CD4-positive, CD25-positive, alpha-beta regulatory T cell (primary cell): ENCODE results near the gene LRP1. TPM values are rescaled to one million over a fixed set of nuclear protein-coding genes. Genes with fewer than 3 reads are reported as not detected.

Experiments
- ATAC-seq, 2 donors: fragments of 150-1000 bp; cut with Tn5 transposase; one replicate each; pipeline ENCODE4 v1.10.0; 2021; ENCODE audit warnings: low read depth in 2 of 2, moderate number of reproducible peaks in 2 of 2, moderate library complexity in 1 of 2
- DNase-seq, 3 donors: peaks; one replicate each; pipeline versions ENCODE4 v3.0.0 to v3.0.0-alpha.2; 2012 to 2022; ENCODE audit warnings: mixed read lengths in 1 of 3
- H3K27ac ChIP-seq: one replicate; pipeline ENCODE4 v1.7.0; 2013; ENCODE audit warnings: mild to moderate bottlenecking, low read length; ENCODE audit not compliant: insufficient read depth, poor library complexity, severe bottlenecking
- H3K27me3 ChIP-seq: one replicate; pipeline ENCODE4 v1.7.0; 2013; ENCODE audit warnings: low read length; ENCODE audit not compliant: control insufficient read depth, insufficient read depth
- H3K36me3 ChIP-seq: one replicate; pipeline ENCODE4 v1.7.0; 2013; ENCODE audit warnings: mild to moderate bottlenecking, low read length, moderate library complexity; ENCODE audit not compliant: control insufficient read depth, insufficient read depth
- H3K4me1 ChIP-seq: 2 replicates; pipeline ENCODE4 v1.7.0; 2013; ENCODE audit warnings: mild to moderate bottlenecking, low read length; ENCODE audit not compliant: insufficient read depth, control insufficient read depth, poor library complexity, severe bottlenecking
- H3K4me3 ChIP-seq: one replicate; pipeline ENCODE4 v1.7.0; 2013; ENCODE audit warnings: low read depth, mild to moderate bottlenecking, low read length, moderate library complexity
- H3K9me3 ChIP-seq, 2 experiments: 1 replicate in 1 of 2; 2 replicates in 1 of 2; pipeline ENCODE4 v1.7.0; 2013; ENCODE audit warnings: low read length in 2 of 2, mild to moderate bottlenecking in 1 of 2, moderate library complexity in 1 of 2; ENCODE audit not compliant: control insufficient read depth in 2 of 2
- H3K27ac Mint-ChIP-seq, 3 donors: one replicate each; pipeline ENCODE4 v1.8.0; 2020 to 2022; ENCODE audit warnings: mild to moderate bottlenecking in 3 of 3, mixed read lengths in 3 of 3, moderate library complexity in 2 of 3
- H3K27me3 Mint-ChIP-seq: one replicate; pipeline ENCODE4 v1.8.0; 2022; ENCODE audit warnings: mild to moderate bottlenecking, mixed read lengths
- H3K36me3 Mint-ChIP-seq: one replicate; pipeline ENCODE4 v1.8.0; 2020; ENCODE audit warnings: mixed read lengths
- H3K4me1 Mint-ChIP-seq, 4 donors: one replicate each; pipeline ENCODE4 v1.8.0; 2020 to 2022; ENCODE audit warnings: mixed read lengths in 4 of 4, mild to moderate bottlenecking in 1 of 4
- H3K4me3 Mint-ChIP-seq, 4 donors: one replicate each; pipeline ENCODE4 v1.8.0; 2020 to 2022; ENCODE audit warnings: mild to moderate bottlenecking in 4 of 4, mixed read lengths in 4 of 4, moderate library complexity in 3 of 4
- H3K9me3 Mint-ChIP-seq, 7 donors: one replicate each; pipeline ENCODE4 v1.8.0; 2020 to 2022; ENCODE audit warnings: mixed read lengths in 7 of 7, mild to moderate bottlenecking in 3 of 7, moderate library complexity in 2 of 7
- polyA plus RNA-seq, 4 donors: library from polyadenylated mRNA; unstranded; fragments of 300-500 nt; fragmentation: Illumina TruSeq; gene quantifications; one replicate each; pipeline ENCODE4 v1.2.3, GENCODE V29; 2021
- total RNA-seq: library from RNA; stranded (reverse); gene quantifications from one replicate; pipeline ENCODE4 v1.2.3, GENCODE V29; 2022

The LRP1 gene
- total and polyA plus RNA-seq, 5 donors from 2014 or later, result 0.13 to 3.9 (median 0.21) TPM; not detected in 1

- Mint-ChIP-seq H3K27me3 (no peaks in the 10 kb centered on the region), H3K36me3 (peaks cover 7% of the 10 kb centered on the region), H3K27ac (no peak overlapping the region), H3K4me1 (peaks cover 0 to 2% (median 0%) of the 10 kb centered on the region in 4 donors), H3K4me3 (no peak overlapping the region), H3K9me3 (no peaks in the 10 kb centered on the region)
- Histone ChIP-seq H3K27me3 (no peaks in the 10 kb centered on the region), H3K4me3 (no peak overlapping the region), H3K4me1 (no peaks in the 10 kb centered on the region), H3K27ac (no peak overlapping the region), H3K36me3 (no peaks in the 10 kb centered on the region), H3K9me3 (no peaks in the 10 kb centered on the region)
- ATAC-seq (no peak), DNase-seq (no peak)
These were observed 29.9 kb downstream of the LRP1 start for GRCh38 chr12:57158186-57158585.

- Mint-ChIP-seq H3K4me3 (no peak overlapping the region), H3K27ac (no peak overlapping the region), H3K9me3 (no peaks in the 10 kb centered on the region), H3K4me1 (peaks cover 0 to 2% (median 0%) of the 10 kb centered on the region in 4 donors), H3K27me3 (no peaks in the 10 kb centered on the region), H3K36me3 (peaks cover 7% of the 10 kb centered on the region)
- ATAC-seq, result no peak
- no peaks in the 10 kb centered on the region for H3K27me3 ChIP-seq
- H3K4me3 ChIP-seq, result no peak overlapping the region
- no peak for DNase-seq
- H3K4me1 ChIP-seq, result no peaks in the 10 kb centered on the region
- H3K9me3 ChIP-seq, result no peaks in the 10 kb centered on the region
- H3K27ac ChIP-seq, result no peak overlapping the region
- H3K36me3 ChIP-seq, result no peaks in the 10 kb centered on the region
These were observed 30.4 kb downstream of the LRP1 start for GRCh38 chr12:57158665-57159064.

GRCh38 chr12:57159311-57159710 is 31.0 kb downstream of the LRP1 start:
- H3K9me3 ChIP-seq, result no peaks in the 10 kb centered on the region
- no peaks in the 10 kb centered on the region for H3K36me3 ChIP-seq
- H3K4me3 Mint-ChIP-seq, result no peak overlapping the region
- no peaks in the 10 kb centered on the region for H3K4me1 ChIP-seq
- peaks cover 7% of the 10 kb centered on the region for H3K36me3 Mint-ChIP-seq
- DNase-seq (no peak), ATAC-seq (no peak)
- H3K9me3 Mint-ChIP-seq, result no peaks in the 10 kb centered on the region
- no peaks in the 10 kb centered on the region for H3K27me3 ChIP-seq
- no peak overlapping the region for H3K4me3 ChIP-seq
- H3K27ac ChIP-seq, result no peak overlapping the region
- H3K27ac Mint-ChIP-seq, result no peak overlapping the region
- H3K4me1 Mint-ChIP-seq, result peaks cover 0 to 2% (median 0%) of the 10 kb centered on the region in 4 donors
- no peaks in the 10 kb centered on the region for H3K27me3 Mint-ChIP-seq

GRCh38 chr12:57160040-57160439 is 31.8 kb downstream of the LRP1 start:
- Mint-ChIP-seq H3K36me3 (peaks cover 7% of the 10 kb centered on the region), H3K4me1 (peaks cover 0 to 2% (median 0%) of the 10 kb centered on the region in 4 donors), H3K27ac (no peak overlapping the region), H3K27me3 (no peaks in the 10 kb centered on the region), H3K4me3 (no peak overlapping the region), H3K9me3 (peaks cover 0 to 1% (median 0%) of the 10 kb centered on the region in 7 donors)
- H3K36me3 ChIP-seq, result no peaks in the 10 kb centered on the region
- H3K9me3 ChIP-seq, result no peaks in the 10 kb centered on the region
- H3K27me3 ChIP-seq, result no peaks in the 10 kb centered on the region
- DNase-seq (no peak), ATAC-seq (no peak)
- H3K4me1 ChIP-seq, result no peaks in the 10 kb centered on the region
- H3K27ac ChIP-seq, result no peak overlapping the region
- H3K4me3 ChIP-seq, result no peak overlapping the region

- H3K9me3 Mint-ChIP-seq, result peaks cover 0 to 2% (median 0%) of the 10 kb centered on the region in 7 donors
- H3K27ac Mint-ChIP-seq, result no peak overlapping the region
- H3K4me1 Mint-ChIP-seq, result peaks cover 0 to 2% (median 0%) of the 10 kb centered on the region in 4 donors
- no peaks in the 10 kb centered on the region for H3K27me3 ChIP-seq
- H3K4me3 ChIP-seq, result no peak overlapping the region
- ATAC-seq (no peak), DNase-seq (no peak)
- H3K4me1 ChIP-seq, result no peaks in the 10 kb centered on the region
- no peaks in the 10 kb centered on the region for H3K9me3 ChIP-seq
- no peak overlapping the region for H3K27ac ChIP-seq
- H3K36me3 ChIP-seq, result no peaks in the 10 kb centered on the region
- no peaks in the 10 kb centered on the region for H3K27me3 Mint-ChIP-seq
- no peak overlapping the region for H3K4me3 Mint-ChIP-seq
- H3K36me3 Mint-ChIP-seq, result peaks cover 7% of the 10 kb centered on the region
These were observed 32.5 kb downstream of the LRP1 start for GRCh38 chr12:57160741-57161140.

GRCh38 chr12:57161491-57161890 is 33.2 kb downstream of the LRP1 start:
- Histone ChIP-seq H3K27ac (no peak overlapping the region), H3K4me1 (no peaks in the 10 kb centered on the region), H3K27me3 (no peaks in the 10 kb centered on the region), H3K4me3 (no peak overlapping the region), H3K9me3 (no peaks in the 10 kb centered on the region), H3K36me3 (no peaks in the 10 kb centered on the region)
- H3K36me3 Mint-ChIP-seq, result peaks cover 7% of the 10 kb centered on the region
- no peak overlapping the region for H3K27ac Mint-ChIP-seq
- DNase-seq (no peak), ATAC-seq (no peak)
- no peak overlapping the region for H3K4me3 Mint-ChIP-seq
- peaks cover 0 to 2% (median 0%) of the 10 kb centered on the region in 4 donors for H3K4me1 Mint-ChIP-seq
- H3K27me3 Mint-ChIP-seq, result no peaks in the 10 kb centered on the region
- peaks cover 0 to 2% (median 0%) of the 10 kb centered on the region in 7 donors for H3K9me3 Mint-ChIP-seq

GRCh38 chr12:57162553-57163125 is 34.4 kb downstream of the LRP1 start:
- no peaks in the 10 kb centered on the region for H3K4me1 ChIP-seq
- no peaks in the 10 kb centered on the region for H3K27me3 Mint-ChIP-seq
- H3K27ac ChIP-seq, result no peak overlapping the region
- H3K36me3 ChIP-seq, result no peaks in the 10 kb centered on the region
- H3K36me3 Mint-ChIP-seq, result peaks cover 7% of the 10 kb centered on the region
- H3K9me3 ChIP-seq, result no peaks in the 10 kb centered on the region
- H3K4me1 Mint-ChIP-seq, result peaks cover 0 to under 1% (median 0%) of the 10 kb centered on the region in 4 donors
- no peak for DNase-seq
- no peak overlapping the region for H3K4me3 ChIP-seq
- peaks cover 0 to 2% (median 0%) of the 10 kb centered on the region in 7 donors for H3K9me3 Mint-ChIP-seq
- no peak overlapping the region for H3K4me3 Mint-ChIP-seq
- H3K27me3 ChIP-seq, result no peaks in the 10 kb centered on the region
- no peak overlapping the region for H3K27ac Mint-ChIP-seq
- ATAC-seq, result no peak

- no peak for DNase-seq
- H3K4me3 Mint-ChIP-seq, result no peak overlapping the region
- Histone ChIP-seq H3K27ac (no peak overlapping the region), H3K4me3 (no peak overlapping the region), H3K36me3 (no peaks in the 10 kb centered on the region), H3K9me3 (no peaks in the 10 kb centered on the region), H3K27me3 (no peaks in the 10 kb centered on the region), H3K4me1 (no peaks in the 10 kb centered on the region)
- no peaks in the 10 kb centered on the region for H3K4me1 Mint-ChIP-seq
- H3K36me3 Mint-ChIP-seq, result peaks cover 7% of the 10 kb centered on the region
- ATAC-seq, result no peak
- H3K9me3 Mint-ChIP-seq, result peaks cover 0 to 2% (median 0%) of the 10 kb centered on the region in 7 donors
- H3K27me3 Mint-ChIP-seq, result no peaks in the 10 kb centered on the region
- H3K27ac Mint-ChIP-seq, result no peak overlapping the region
These were observed 36.2 kb downstream of the LRP1 start for GRCh38 chr12:57164454-57164853.
